NCI-H2107 (cell line): ENCODE data around the gene BEST3.
A peak's percentile ranks its signal among the peaks of the same experiment; 100 is the strongest.
"Not testable (repeated sequence)": the region's sequence is repeated elsewhere in the genome, so short reads cannot be mapped to it uniquely, and the experiment has no call there.

Source experiments
- DNase-seq: peaks from one replicate; lab custom pipeline; 2025; lab: John Stamatoyannopoulos, UW

The BEST3 gene

GRCh38 chr12:69688021-69688420, 11.1 kb downstream of the BEST3 start:
- no peak for DNase-seq

- DNase-seq: no peak
Observed at GRCh38 chr12:69687390-69687789, 11.7 kb downstream of the BEST3 start.

GRCh38 chr12:69686731-69687130, 12.4 kb downstream of the BEST3 start:
- no peak for DNase-seq

- DNase-seq: no peak
Observed at GRCh38 chr12:69685810-69686209, 13.3 kb downstream of the BEST3 start.

- no peak for DNase-seq
Observed at GRCh38 chr12:69684466-69684865, 14.6 kb downstream of the BEST3 start.

- no peak for DNase-seq
Observed at GRCh38 chr12:69682110-69682755, 16.9 kb downstream of the BEST3 start.

- DNase-seq: no peak
Observed at GRCh38 chr12:69679119-69679518, 20.0 kb downstream of the BEST3 start.

- no peak for DNase-seq
Observed at GRCh38 chr12:69676257-69677012, 22.7 kb downstream of the BEST3 start.

- no peak for DNase-seq
Observed at GRCh38 chr12:69672195-69672594, 26.9 kb downstream of the BEST3 start.

GRCh38 chr12:69671597-69671996, 27.5 kb downstream of the BEST3 start:
- peak; percentile 56 for DNase-seq

GRCh38 chr12:69666798-69667197, 32.3 kb downstream of the BEST3 start:
- no peak for DNase-seq

GRCh38 chr12:69664930-69665377, 34.1 kb downstream of the BEST3 start:
- DNase-seq: not testable (repeated sequence)

GRCh38 chr12:69663726-69664125, 35.4 kb downstream of the BEST3 start:
- no peak for DNase-seq

- no peak for DNase-seq
Observed at GRCh38 chr12:69662764-69663163, 36.3 kb downstream of the BEST3 start.

- DNase-seq: no peak
Observed at GRCh38 chr12:69661386-69661785, 37.7 kb downstream of the BEST3 start.

- no peak for DNase-seq
Observed at GRCh38 chr12:69660164-69660863, 38.8 kb downstream of the BEST3 start.

GRCh38 chr12:69658203-69658602, 40.9 kb downstream of the BEST3 start:
- DNase-seq: no peak

- DNase-seq: no peak
Observed at GRCh38 chr12:69657376-69658137, 41.5 kb downstream of the BEST3 start.

- DNase-seq: no peak
Observed at GRCh38 chr12:69655616-69656340, 43.3 kb downstream of the BEST3 start.

- no peak for DNase-seq
Observed at GRCh38 chr12:69653703-69654102, 45.4 kb downstream of the BEST3 start.

- no peak for DNase-seq
Observed at GRCh38 chr12:69651922-69652321, 47.2 kb downstream of the BEST3 start.

GRCh38 chr12:69649529-69649928, 49.6 kb downstream of the BEST3 start:
- no peak for DNase-seq
